BLaER1 treated with 17β-estradiol and CSF1 and Interleukin-3, amounts not matched to agents 10 nM and 100 nM (cell line): ENCODE results near the gene TMPRSS12.
"Not testable (repeated sequence)": the region's sequence is repeated elsewhere in the genome, so short reads cannot be mapped to it uniquely, and the experiment has no call there.

ENCODE experiments used
- H3K27ac ChIP-seq, 11 experiments: shearing (Covaris generic); formaldehyde crosslinking; 2 replicates each; pipeline ENCODE4 v1.8.1; 2022
- H3K27me3 ChIP-seq, 11 experiments: shearing (Covaris generic); formaldehyde crosslinking; 2 replicates each; pipeline ENCODE4 v1.8.1; 2022
- H3K36me3 ChIP-seq, 11 experiments: shearing (Covaris generic); formaldehyde crosslinking; 2 replicates each; pipeline ENCODE4 v1.8.1; 2022
- H3K4me1 ChIP-seq, 10 experiments: shearing (Covaris generic); formaldehyde crosslinking; 2 replicates each; pipeline ENCODE4 v1.8.1; 2022
- H3K4me2 ChIP-seq, 11 experiments: shearing (Covaris generic); formaldehyde crosslinking; 2 replicates each; pipeline ENCODE4 v1.8.1; 2022
- H3K4me3 ChIP-seq, 10 experiments: shearing (Covaris generic); formaldehyde crosslinking; 2 replicates each; pipeline ENCODE4 v1.8.1; 2022
- H3K9ac ChIP-seq, 11 experiments: shearing (Covaris generic); formaldehyde crosslinking; 2 replicates each; pipeline ENCODE4 v1.8.1; 2022
- H3K9me3 ChIP-seq, 11 experiments: shearing (Covaris generic); formaldehyde crosslinking; replicated peaks in 1 of 11; 2 replicates each; pipeline ENCODE4 v1.8.1; 2022
- H4K20me1 ChIP-seq, 11 experiments: shearing (Covaris generic); formaldehyde crosslinking; 2 replicates each; pipeline ENCODE4 v1.8.1; 2022
- Cebpa-rat ChIP-seq, 11 experiments: shearing (Covaris generic); IDR thresholded peaks; 2 replicates each; pipeline ENCODE4 v1.8.1; 2022

TMPRSS12 gene

GRCh38 chr12:50824914-50825313 lies 17.8 kb upstream of the TMPRSS12 start:
- Histone ChIP-seq H3K27me3 (no peaks in the 10 kb centered on the region), H4K20me1 (no peaks in the 10 kb centered on the region; a peak in 1 of 22 replicates), H3K9ac (no peak overlapping the region), H3K4me2 (no peak overlapping the region), H3K27ac (peak overlapping the region in 2 of 11 experiments; percentile 19 to 37; a peak in 2 of 22 replicates), H3K9me3 (no peaks in the 10 kb centered on the region), H3K36me3 (peaks cover 0 to 16% (median 2%) of the 10 kb centered on the region in 11 experiments; a peak in 11 of 22 replicates), H3K4me3 (no peak overlapping the region), H3K4me1 (peaks cover 0 to 4% (median 0%) of the 10 kb centered on the region in 10 experiments; a peak in 1 of 20 replicates)
- TF ChIP-seq Cebpa-rat (IDR thresholded peaks at IDR 0.05), result no peak

- no peak overlapping the region for H3K4me3 ChIP-seq
- H3K9ac ChIP-seq, result no peak overlapping the region
- no peaks in the 10 kb centered on the region; a peak in 1 of 22 replicates for H4K20me1 ChIP-seq
- H3K4me2 ChIP-seq, result no peak overlapping the region
- H3K36me3 ChIP-seq, result peaks cover 0 to 14% (median 0%) of the 10 kb centered on the region in 11 experiments; a peak in 2 of 22 replicates
- H3K27me3 ChIP-seq, result no peaks in the 10 kb centered on the region
- no peaks in the 10 kb centered on the region for H3K9me3 ChIP-seq
- H3K4me1 ChIP-seq, result peaks cover 0 to 4% (median 0%) of the 10 kb centered on the region in 10 experiments; a peak in 1 of 20 replicates
- peak overlapping the region in 2 of 11 experiments; percentile 19 to 37; a peak in 1 of 22 replicates for H3K27ac ChIP-seq
- peak in 5 of 11 experiments; percentile 21 to 78 (median 68); a peak in 6 of 22 replicates for TF ChIP-seq Cebpa-rat (IDR thresholded peaks at IDR 0.05)
Measured at GRCh38 chr12:50825372-50825838, 17.3 kb upstream of the TMPRSS12 start.

- Histone ChIP-seq H3K9me3 (peaks cover 8 to 13% (median 10%) of the 10 kb centered on the region in 11 experiments), H3K9ac (no peak overlapping the region), H3K4me1 (peaks cover 0 to 4% (median 0%) of the 10 kb centered on the region in 10 experiments; a peak in 1 of 20 replicates), H3K27me3 (no peaks in the 10 kb centered on the region), H4K20me1 (no peaks in the 10 kb centered on the region; a peak in 1 of 22 replicates), H3K4me3 (no peak overlapping the region), H3K36me3 (no peaks in the 10 kb centered on the region), H3K27ac (no peak overlapping the region), H3K4me2 (no peak overlapping the region)
- TF ChIP-seq Cebpa-rat (IDR thresholded peaks at IDR 0.05), result no peak
Measured at GRCh38 chr12:50828121-50828520, 14.6 kb upstream of the TMPRSS12 start.

- H4K20me1 ChIP-seq, result no peaks in the 10 kb centered on the region; a peak in 1 of 22 replicates
- peaks cover 15 to 20% (median 18%) of the 10 kb centered on the region in 11 experiments for H3K9me3 ChIP-seq
- H3K4me3 ChIP-seq, result no peak overlapping the region
- no peak overlapping the region for H3K9ac ChIP-seq
- no peak for TF ChIP-seq Cebpa-rat (IDR thresholded peaks at IDR 0.05)
- H3K4me2 ChIP-seq, result no peak overlapping the region
- H3K4me1 ChIP-seq, result peaks cover 0 to 4% (median 0%) of the 10 kb centered on the region in 10 experiments; a peak in 1 of 20 replicates
- H3K27me3 ChIP-seq, result no peaks in the 10 kb centered on the region
- no peak overlapping the region for H3K27ac ChIP-seq
- 0 out of 22 replicates have a peak, but pooled peaks cover 0 to 3% (median 0%) of the 10 kb centered on the region in 11 experiments for H3K36me3 ChIP-seq
Measured at GRCh38 chr12:50828886-50829285, 13.8 kb upstream of the TMPRSS12 start.

GRCh38 chr12:50833801-50834200 lies 8.9 kb upstream of the TMPRSS12 start:
- H3K9me3 ChIP-seq, result peaks cover 28 to 41% (median 33%) of the 10 kb centered on the region in 11 experiments
- not testable (repeated sequence) for H3K4me1 ChIP-seq, H4K20me1 ChIP-seq

GRCh38 chr12:50839042-50839441 lies 3.7 kb upstream of the TMPRSS12 start:
- Histone ChIP-seq H3K9me3 (peaks cover 21 to 51% (median 32%) of the 10 kb centered on the region in 11 experiments), H3K36me3 (0 out of 22 replicates have a peak, but pooled peaks cover 0 to 2% (median 0%) of the 10 kb centered on the region in 11 experiments), H3K4me1 (no peaks in the 10 kb centered on the region), H3K27me3 (no peaks in the 10 kb centered on the region), H3K9ac (no peak overlapping the region), H3K27ac (no peak overlapping the region), H4K20me1 (no peaks in the 10 kb centered on the region), H3K4me3 (no peak overlapping the region), H3K4me2 (no peak overlapping the region)
- no peak for TF ChIP-seq Cebpa-rat (IDR thresholded peaks at IDR 0.05)

More at GRCh38 chr12:50833801-50834200, 8.9 kb upstream of the TMPRSS12 start:
- not testable (repeated sequence) for H3K4me2 ChIP-seq, H3K4me3 ChIP-seq, H3K9ac ChIP-seq, H3K27ac ChIP-seq, H3K27me3 ChIP-seq, H3K36me3 ChIP-seq

- H3K27ac ChIP-seq, result no peak overlapping the region
- H3K9ac ChIP-seq, result no peak overlapping the region
- no peak for TF ChIP-seq Cebpa-rat (IDR thresholded peaks at IDR 0.05)
Measured at GRCh38 chr12:50840809-50841487, 1.8 kb upstream of the TMPRSS12 start.

GRCh38 chr12:50841716-50842531 lies 802 bp upstream of the TMPRSS12 start:
- H3K9me3 ChIP-seq, result peaks cover 10 to 32% (median 21%) of the 10 kb centered on the region in 11 experiments; a peak in 21 of 22 replicates
- H3K27ac ChIP-seq, result no peak overlapping the region
- no peaks in the 10 kb centered on the region for H4K20me1 ChIP-seq
- no peaks in the 10 kb centered on the region for H3K27me3 ChIP-seq
- H3K4me2 ChIP-seq, result no peak overlapping the region
- no peak for TF ChIP-seq Cebpa-rat (IDR thresholded peaks at IDR 0.05)
- H3K9ac ChIP-seq, result no peak overlapping the region
- no peaks in the 10 kb centered on the region for H3K36me3 ChIP-seq
- H3K4me1 ChIP-seq, result no peaks in the 10 kb centered on the region
- no peak overlapping the region for H3K4me3 ChIP-seq

More at GRCh38 chr12:50840809-50841487, 1.8 kb upstream of the TMPRSS12 start:
- H3K36me3 ChIP-seq, result no peaks in the 10 kb centered on the region
- peaks cover 10 to 32% (median 21%) of the 10 kb centered on the region in 11 experiments; a peak in 21 of 22 replicates for H3K9me3 ChIP-seq
- no peaks in the 10 kb centered on the region for H3K27me3 ChIP-seq
- H3K4me2 ChIP-seq, result no peak overlapping the region
- H3K4me1 ChIP-seq, result no peaks in the 10 kb centered on the region
- no peak overlapping the region for H3K4me3 ChIP-seq
- H4K20me1 ChIP-seq, result no peaks in the 10 kb centered on the region
